GM15510 (cell line): ENCODE results near the gene RING1.

Experiments used
- POLR2A ChIP-seq: IDR thresholded peaks from 3 replicates; pipeline ENCODE4 v1.6.1; 2011; ENCODE audit warnings: borderline replicate concordance; ENCODE audit not compliant: insufficient read length; ENCODE audit errors: extremely low read depth

The RING1 gene

GRCh38 chr6:33183071-33183683 lies 25.1 kb upstream of the RING1 start:
- no peak for TF ChIP-seq POLR2A

GRCh38 chr6:33185190-33185589 lies 23.1 kb upstream of the RING1 start:
- TF ChIP-seq POLR2A, result no peak

- TF ChIP-seq POLR2A, result no peak
Measured at GRCh38 chr6:33185654-33186187, 22.6 kb upstream of the RING1 start.

GRCh38 chr6:33187809-33188208 lies 20.5 kb upstream of the RING1 start:
- no peak for TF ChIP-seq POLR2A

- no peak for TF ChIP-seq POLR2A
Measured at GRCh38 chr6:33189164-33189563, 19.1 kb upstream of the RING1 start.

- no peak for TF ChIP-seq POLR2A
Measured at GRCh38 chr6:33189625-33190448, 18.5 kb upstream of the RING1 start.

- TF ChIP-seq POLR2A, result no peak
Measured at GRCh38 chr6:33190504-33191107, 17.7 kb upstream of the RING1 start.

- TF ChIP-seq POLR2A, result no peak
Measured at GRCh38 chr6:33191383-33192104, 16.8 kb upstream of the RING1 start.

- no peak for TF ChIP-seq POLR2A
Measured at GRCh38 chr6:33192105-33192646, 16.1 kb upstream of the RING1 start, which contains the start of gene COL11A2. Gene COL11A2 (minus strand): TSS chr6:33192467. CDS start chr6:33192240, 227 bp downstream.

- TF ChIP-seq POLR2A, result no peak
Measured at GRCh38 chr6:33192671-33193602, 15.4 kb upstream of the RING1 start.

GRCh38 chr6:33193619-33194018 lies 14.7 kb upstream of the RING1 start:
- no peak for TF ChIP-seq POLR2A

- TF ChIP-seq POLR2A, result no peak
Measured at GRCh38 chr6:33194431-33194979, 13.8 kb upstream of the RING1 start.

- no peak for TF ChIP-seq POLR2A
Measured at GRCh38 chr6:33195304-33196165, 12.8 kb upstream of the RING1 start.
